ENCODE measurements around the gene LY6G5C.

DNA sequence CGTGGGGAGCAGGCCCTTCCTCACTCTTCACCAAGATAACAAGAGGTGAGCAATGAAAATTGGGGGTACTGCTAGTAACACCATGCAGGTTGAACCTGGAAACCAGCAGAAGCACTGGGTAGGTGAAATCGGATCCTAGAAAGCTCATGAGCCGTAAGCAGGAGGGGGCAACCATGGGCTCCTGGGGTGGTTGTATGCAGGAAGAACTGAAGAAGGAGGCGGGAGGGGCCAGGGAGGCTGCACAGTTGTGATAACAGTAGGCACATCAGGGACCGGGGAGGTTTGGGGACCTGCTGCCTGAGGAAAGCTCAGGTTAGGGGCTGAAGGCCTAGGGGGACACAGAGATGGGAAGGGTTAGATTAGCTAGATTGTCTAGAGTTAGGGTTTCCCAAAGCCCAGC lies 5.6 kb upstream of the LY6G5C start:
- no peak for TF ChIP-seq EZH2 (IDR thresholded peaks at IDR 0.05; ENCODE audit: low read length, missing control alignments)
- TF ChIP-seq, protein P1, sequence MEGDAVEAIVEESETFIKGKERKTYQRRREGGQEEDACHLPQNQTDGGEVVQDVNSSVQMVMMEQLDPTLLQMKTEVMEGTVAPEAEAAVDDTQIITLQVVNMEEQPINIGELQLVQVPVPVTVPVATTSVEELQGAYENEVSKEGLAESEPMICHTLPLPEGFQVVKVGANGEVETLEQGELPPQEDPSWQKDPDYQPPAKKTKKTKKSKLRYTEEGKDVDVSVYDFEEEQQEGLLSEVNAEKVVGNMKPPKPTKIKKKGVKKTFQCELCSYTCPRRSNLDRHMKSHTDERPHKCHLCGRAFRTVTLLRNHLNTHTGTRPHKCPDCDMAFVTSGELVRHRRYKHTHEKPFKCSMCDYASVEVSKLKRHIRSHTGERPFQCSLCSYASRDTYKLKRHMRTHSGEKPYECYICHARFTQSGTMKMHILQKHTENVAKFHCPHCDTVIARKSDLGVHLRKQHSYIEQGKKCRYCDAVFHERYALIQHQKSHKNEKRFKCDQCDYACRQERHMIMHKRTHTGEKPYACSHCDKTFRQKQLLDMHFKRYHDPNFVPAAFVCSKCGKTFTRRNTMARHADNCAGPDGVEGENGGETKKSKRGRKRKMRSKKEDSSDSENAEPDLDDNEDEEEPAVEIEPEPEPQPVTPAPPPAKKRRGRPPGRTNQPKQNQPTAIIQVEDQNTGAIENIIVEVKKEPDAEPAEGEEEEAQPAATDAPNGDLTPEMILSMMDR (conservative IDR thresholded peaks at IDR 0.05 in 1 of 2, IDR thresholded peaks at IDR 0.05 in 1 of 2; ENCODE audit: low read depth in 1 of 2, low read length in 2 of 2), result no peak
